WTC11 (cell line): ENCODE data around the gene STK17A. TPM values are rescaled to one million over a fixed set of nuclear protein-coding genes. Genes with fewer than 3 reads are reported as not detected.

Experiments used
- ATAC-seq: fragments of 200-7000 bp; cut with Tn5 transposase; 2 replicates; pipeline ENCODE4 v1.10.0; 2021; ENCODE audit warnings: mild to moderate bottlenecking, moderate library complexity
- Bru-seq: library from RNA; stranded (reverse); fragments of 400-500 nt; gene quantifications from one replicate; lab custom pipeline; 2021; lab: Mats Ljungman, UMichigan
- CTCF ChIA-PET: fragments of 300-600 bp; sonication (Branson Sonifier 250); formaldehyde crosslinking; loops from one replicate; lab custom pipeline; 2021; ENCODE audit warnings: antibody characterized with exemption; lab: Charles Lee
- POLR2A ChIA-PET: fragments of 350-600 bp; sonication (Branson Sonifier 250); formaldehyde crosslinking; loops from one replicate; lab custom pipeline; 2021; ENCODE audit warnings: antibody characterized with exemption; lab: Charles Lee
- DNase-seq: peaks from one replicate; pipeline ENCODE4 v3.0.0; 2021; ENCODE audit warnings: low spot score
- H3K27ac Mint-ChIP-seq: 2 replicates; pipeline ENCODE4 v1.8.0; 2021; ENCODE audit warnings: mixed read lengths
- H3K27me3 Mint-ChIP-seq: 2 replicates; pipeline ENCODE4 v1.8.0; 2021; ENCODE audit warnings: low read depth, mild to moderate bottlenecking, moderate library complexity, mixed read lengths
- H3K36me3 Mint-ChIP-seq: 2 replicates; pipeline ENCODE4 v1.8.0; 2021; ENCODE audit warnings: mixed read lengths
- H3K4me1 Mint-ChIP-seq: 2 replicates; pipeline ENCODE4 v1.8.0; 2022; ENCODE audit warnings: mixed read lengths
- H3K4me3 Mint-ChIP-seq: 2 replicates; pipeline ENCODE4 v1.8.0; 2021; ENCODE audit warnings: mild to moderate bottlenecking, moderate library complexity, mixed read lengths
- H3K9me3 Mint-ChIP-seq: 2 replicates; pipeline ENCODE4 v1.8.0; 2021; ENCODE audit warnings: mixed read lengths
- ATF1 ChIP-seq: sonication (generic); formaldehyde crosslinking; IDR thresholded peaks from 2 replicates; pipeline ENCODE4 v1.8.1; 2023; ENCODE audit warnings: mild to moderate bottlenecking, moderate library complexity, missing genetic modification reagents
- CBFB ChIP-seq: sonication (generic); formaldehyde crosslinking; IDR thresholded peaks from 2 replicates; pipeline ENCODE4 v1.8.1; 2022; ENCODE audit warnings: mild to moderate bottlenecking, low read depth, missing genetic modification reagents
- GABPB1 ChIP-seq: sonication (generic); formaldehyde crosslinking; IDR thresholded peaks from 2 replicates; pipeline ENCODE4 v1.8.1; 2023; ENCODE audit warnings: mild to moderate bottlenecking, missing genetic modification reagents
- MYBL2 ChIP-seq: sonication (generic); formaldehyde crosslinking; IDR thresholded peaks from 2 replicates; pipeline ENCODE4 v1.8.1; 2023; ENCODE audit warnings: mild to moderate bottlenecking, moderate library complexity, missing genetic modification reagents
- NFATC4 ChIP-seq: fragments of 250-450 bp; sonication (Bioruptor Pico); IDR thresholded peaks from 2 replicates; pipeline ENCODE4 v1.9.0; 2021; ENCODE audit warnings: mild to moderate bottlenecking
- PRRX2 ChIP-seq: fragments of 250-450 bp; sonication (Bioruptor Pico); IDR thresholded peaks from 2 replicates; pipeline ENCODE4 v1.8.0; 2021; ENCODE audit warnings: mild to moderate bottlenecking
- SMAD3 ChIP-seq: sonication (generic); formaldehyde crosslinking; IDR thresholded peaks from 2 replicates; pipeline ENCODE4 v1.8.0; 2022; ENCODE audit warnings: missing genetic modification reagents, mild to moderate bottlenecking, borderline replicate concordance
- SP1 ChIP-seq: sonication (generic); formaldehyde crosslinking; conservative IDR thresholded peaks from 2 replicates; pipeline ENCODE4 v1.8.1; 2022; ENCODE audit warnings: missing genetic modification reagents
- TEAD1 ChIP-seq: sonication (generic); formaldehyde crosslinking; IDR thresholded peaks from 2 replicates; pipeline ENCODE4 v1.8.0; 2022; ENCODE audit warnings: mild to moderate bottlenecking, missing genetic modification reagents
- ZNF121 ChIP-seq: sonication (generic); formaldehyde crosslinking; IDR thresholded peaks from 2 replicates; pipeline ENCODE4 v1.8.0; 2023; ENCODE audit warnings: missing genetic modification reagents
- long read RNA-seq, 3 experiments: library from RNA in 1 of 3; library from capped mRNA in 1 of 3; library from polyadenylated mRNA in 1 of 3; unstranded in 2 of 3; stranded (forward) in 1 of 3; transcript quantifications; one replicate each; pipeline ENCODE4 v2.0.0, GENCODE V29; 2021
- total RNA-seq: library from RNA; stranded (reverse); gene quantifications from 3 replicates; pipeline ENCODE4 v1.2.3, GENCODE V29; 2021
- TF ChIP-seq, protein P1 (sequence below): sonication (generic); formaldehyde crosslinking; IDR thresholded peaks from 2 replicates; pipeline ENCODE4 v1.8.1; 2023; ENCODE audit warnings: mild to moderate bottlenecking, missing genetic modification reagents, moderate library complexity
- TF ChIP-seq, protein P2 (sequence below): sonication (generic); formaldehyde crosslinking; IDR thresholded peaks from 2 replicates; pipeline ENCODE4 v1.8.0; 2022; ENCODE audit warnings: mild to moderate bottlenecking, missing genetic modification reagents
- TF ChIP-seq, protein P3 (sequence below): fragments of 200-600 bp; IDR thresholded peaks from 2 replicates; pipeline ENCODE4 v1.8.0; 2022; ENCODE audit warnings: antibody characterized with exemption
- TF ChIP-seq, protein P4 (sequence below): sonication (generic); formaldehyde crosslinking; IDR thresholded peaks from 2 replicates; pipeline ENCODE4 v1.8.0; 2022; ENCODE audit warnings: mild to moderate bottlenecking, missing genetic modification reagents
- TF ChIP-seq, protein P5 (sequence below): sonication (generic); formaldehyde crosslinking; IDR thresholded peaks from 2 replicates; pipeline ENCODE4 v1.8.1; 2023; ENCODE audit warnings: mild to moderate bottlenecking, moderate library complexity, missing genetic modification reagents
- TF ChIP-seq, protein P6 (sequence below): sonication (generic); formaldehyde crosslinking; conservative IDR thresholded peaks from 2 replicates; pipeline ENCODE4 v1.8.1; 2022; ENCODE audit warnings: mild to moderate bottlenecking, missing genetic modification reagents

Gene STK17A
- 12.2 to 17.6 TPM (median 15.1 TPM) in 3 replicates for total RNA-seq
- percentile 75 among the genes with signal in this experiment for Bru-seq, nascent RNA
- long read RNA-seq, experiment 1, transcript STK17A-201 (7 exons, 3,368 nt), result major isoform, 46 of 61 reads
- long read RNA-seq, experiment 1, partial matches to known transcripts, result 6 of 61 reads
- long read RNA-seq, experiment 1, other reads (novel, unspliced or antisense), result 8 of 61 reads
- long read RNA-seq, experiment 2, transcript STK17A-201 (7 exons, 3,368 nt), result major isoform, 15 of 28 reads
- long read RNA-seq, experiment 2, partial matches to known transcripts, result 6 of 28 reads
- long read RNA-seq, experiment 2, other reads (novel, unspliced or antisense), result 4 of 28 reads
- long read RNA-seq, experiment 3, partial matches to known transcripts, result 1 of 1 reads
- long read RNA-seq, experiment 3, other reads (novel, unspliced or antisense), result 0 of 1 reads

DNA sequence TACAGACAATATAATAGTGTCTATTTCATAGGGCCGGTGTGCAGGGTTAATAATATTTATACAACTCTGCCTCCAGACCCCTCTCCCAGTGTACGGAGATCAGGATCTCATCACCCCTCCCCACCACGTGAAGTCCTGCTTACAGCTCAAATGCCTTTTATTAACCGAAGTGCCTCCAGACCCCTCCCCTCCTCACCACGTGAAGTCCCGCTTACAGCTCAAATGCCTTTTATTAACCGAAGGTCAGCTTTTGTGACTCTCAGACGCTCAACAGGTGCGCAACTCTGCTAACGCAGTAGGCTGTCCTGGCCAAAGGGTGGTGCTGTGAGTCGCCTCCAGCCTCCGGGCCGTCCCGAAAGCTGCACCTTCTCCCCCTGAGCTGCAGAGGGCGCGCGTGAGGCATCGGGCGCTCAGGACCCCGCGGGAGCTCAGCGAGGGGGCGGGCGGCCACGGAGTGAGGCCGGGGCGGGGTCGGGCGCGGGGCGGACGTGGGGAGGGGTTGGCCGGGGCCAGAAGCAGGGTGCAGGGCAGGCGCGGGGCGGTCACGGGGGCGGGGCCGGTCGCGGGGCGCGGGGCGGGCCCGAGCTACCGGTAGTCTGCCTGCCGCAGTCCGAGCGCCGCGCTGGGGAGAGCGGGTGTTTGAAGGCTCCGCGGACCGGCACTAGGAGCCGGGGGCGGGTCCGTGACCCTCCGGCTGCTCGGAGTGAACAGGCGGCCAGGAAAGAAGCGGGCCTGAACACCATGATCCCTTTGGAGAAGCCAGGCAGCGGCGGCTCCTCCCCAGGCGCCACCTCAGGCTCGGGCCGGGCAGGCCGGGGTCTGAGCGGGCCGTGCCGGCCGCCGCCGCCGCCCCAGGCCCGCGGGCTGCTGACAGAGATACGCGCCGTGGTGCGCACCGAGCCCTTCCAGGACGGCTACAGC, at the start of gene STK17A:
Gene STK17A (plus strand): TSS at position 606 of the 921 bp plus-strand sequence. CDS start 136 bp downstream, at position 742.
- Mint-ChIP-seq H3K4me1 (peaks cover 41% of the 10 kb centered on the region), H3K27ac (no peak within 1 kb of the TSS), H3K36me3 (peaks cover 18% of the 10 kb centered on the region), H3K9me3 (peaks cover 17% of the 10 kb centered on the region), H3K27me3 (peaks cover 8% of the 10 kb centered on the region), H3K4me3 (peak within 1 kb of the TSS; percentile 85)
- TF ChIP-seq GABPB1 (CRISPR knock-in tag) (0 out of 2 replicates have a peak, but pooled peaks have one; percentile 4), SMAD3 (no peak), ATF1 (CRISPR knock-in tag) (no peak), NFATC4 (CRISPR knock-in tag) (no peak), PRRX2 (no peak), ZNF121 (CRISPR knock-in tag) (no peak), SP1 (CRISPR knock-in tag) (peak; percentile 100), TEAD1 (CRISPR knock-in tag) (peak; percentile 68; the same call in 1 of the 2 replicates), MYBL2 (CRISPR knock-in tag) (0 out of 2 replicates have a peak, but pooled peaks have one; percentile 29), CBFB (0 out of 2 replicates have a peak, but pooled peaks have one; percentile 16)
- TF ChIP-seq, protein P1, sequence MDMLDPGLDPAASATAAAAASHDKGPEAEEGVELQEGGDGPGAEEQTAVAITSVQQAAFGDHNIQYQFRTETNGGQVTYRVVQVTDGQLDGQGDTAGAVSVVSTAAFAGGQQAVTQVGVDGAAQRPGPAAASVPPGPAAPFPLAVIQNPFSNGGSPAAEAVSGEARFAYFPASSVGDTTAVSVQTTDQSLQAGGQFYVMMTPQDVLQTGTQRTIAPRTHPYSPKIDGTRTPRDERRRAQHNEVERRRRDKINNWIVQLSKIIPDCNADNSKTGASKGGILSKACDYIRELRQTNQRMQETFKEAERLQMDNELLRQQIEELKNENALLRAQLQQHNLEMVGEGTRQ (CRISPR knock-in tag), result peak; percentile 64
- TF ChIP-seq, protein P2, sequence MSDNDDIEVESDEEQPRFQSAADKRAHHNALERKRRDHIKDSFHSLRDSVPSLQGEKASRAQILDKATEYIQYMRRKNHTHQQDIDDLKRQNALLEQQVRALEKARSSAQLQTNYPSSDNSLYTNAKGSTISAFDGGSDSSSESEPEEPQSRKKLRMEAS (CRISPR knock-in tag), result peak; percentile 55; the same call in 1 of the 2 replicates
- TF ChIP-seq, protein P3, sequence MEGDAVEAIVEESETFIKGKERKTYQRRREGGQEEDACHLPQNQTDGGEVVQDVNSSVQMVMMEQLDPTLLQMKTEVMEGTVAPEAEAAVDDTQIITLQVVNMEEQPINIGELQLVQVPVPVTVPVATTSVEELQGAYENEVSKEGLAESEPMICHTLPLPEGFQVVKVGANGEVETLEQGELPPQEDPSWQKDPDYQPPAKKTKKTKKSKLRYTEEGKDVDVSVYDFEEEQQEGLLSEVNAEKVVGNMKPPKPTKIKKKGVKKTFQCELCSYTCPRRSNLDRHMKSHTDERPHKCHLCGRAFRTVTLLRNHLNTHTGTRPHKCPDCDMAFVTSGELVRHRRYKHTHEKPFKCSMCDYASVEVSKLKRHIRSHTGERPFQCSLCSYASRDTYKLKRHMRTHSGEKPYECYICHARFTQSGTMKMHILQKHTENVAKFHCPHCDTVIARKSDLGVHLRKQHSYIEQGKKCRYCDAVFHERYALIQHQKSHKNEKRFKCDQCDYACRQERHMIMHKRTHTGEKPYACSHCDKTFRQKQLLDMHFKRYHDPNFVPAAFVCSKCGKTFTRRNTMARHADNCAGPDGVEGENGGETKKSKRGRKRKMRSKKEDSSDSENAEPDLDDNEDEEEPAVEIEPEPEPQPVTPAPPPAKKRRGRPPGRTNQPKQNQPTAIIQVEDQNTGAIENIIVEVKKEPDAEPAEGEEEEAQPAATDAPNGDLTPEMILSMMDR, result peak; percentile 91
- TF ChIP-seq, protein P4, sequence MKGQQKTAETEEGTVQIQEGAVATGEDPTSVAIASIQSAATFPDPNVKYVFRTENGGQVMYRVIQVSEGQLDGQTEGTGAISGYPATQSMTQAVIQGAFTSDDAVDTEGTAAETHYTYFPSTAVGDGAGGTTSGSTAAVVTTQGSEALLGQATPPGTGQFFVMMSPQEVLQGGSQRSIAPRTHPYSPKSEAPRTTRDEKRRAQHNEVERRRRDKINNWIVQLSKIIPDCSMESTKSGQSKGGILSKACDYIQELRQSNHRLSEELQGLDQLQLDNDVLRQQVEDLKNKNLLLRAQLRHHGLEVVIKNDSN (CRISPR knock-in tag), result peak; percentile 45; the same call in 1 of the 2 replicates
- TF ChIP-seq, protein P5, sequence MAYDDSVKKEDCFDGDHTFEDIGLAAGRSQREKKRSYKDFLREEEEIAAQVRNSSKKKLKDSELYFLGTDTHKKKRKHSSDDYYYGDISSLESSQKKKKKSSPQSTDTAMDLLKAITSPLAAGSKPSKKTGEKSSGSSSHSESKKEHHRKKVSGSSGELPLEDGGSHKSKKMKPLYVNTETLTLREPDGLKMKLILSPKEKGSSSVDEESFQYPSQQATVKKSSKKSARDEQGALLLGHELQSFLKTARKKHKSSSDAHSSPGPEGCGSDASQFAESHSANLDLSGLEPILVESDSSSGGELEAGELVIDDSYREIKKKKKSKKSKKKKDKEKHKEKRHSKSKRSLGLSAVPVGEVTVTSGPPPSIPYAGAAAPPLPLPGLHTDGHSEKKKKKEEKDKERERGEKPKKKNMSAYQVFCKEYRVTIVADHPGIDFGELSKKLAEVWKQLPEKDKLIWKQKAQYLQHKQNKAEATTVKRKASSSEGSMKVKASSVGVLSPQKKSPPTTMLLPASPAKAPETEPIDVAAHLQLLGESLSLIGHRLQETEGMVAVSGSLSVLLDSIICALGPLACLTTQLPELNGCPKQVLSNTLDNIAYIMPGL (CRISPR knock-in tag), result peak; percentile 24; the same call in 1 of the 2 replicates
- TF ChIP-seq, protein P6, sequence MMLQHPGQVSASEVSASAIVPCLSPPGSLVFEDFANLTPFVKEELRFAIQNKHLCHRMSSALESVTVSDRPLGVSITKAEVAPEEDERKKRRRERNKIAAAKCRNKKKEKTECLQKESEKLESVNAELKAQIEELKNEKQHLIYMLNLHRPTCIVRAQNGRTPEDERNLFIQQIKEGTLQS (CRISPR knock-in tag), result no peak
- ATAC-seq (peak; percentile 93), DNase-seq (peak; percentile 92)
- POLR2A ChIA-PET, result interaction anchor here (0.5 to 1.5 kb wide), 22 partner anchors 10 to 527 kb away, joined by 3 to 7 read pairs (median 3); partner anchors contain the start of genes BLVRA, COA1 and MRPS24
- CTCF ChIA-PET, result interaction anchor here (0.5 to 4.2 kb wide), 125 partner anchors 9 to 1642 kb away, joined by 3 to 95 read pairs (median 6); partner anchors contain the start of genes BLVRA, COA1, MRPL32 and MRPS24
